Pons (tissue), 1 donor: ENCODE measurements around the gene BICC1.

ENCODE experiments used
- DNase-seq: peaks from one replicate; pipeline ENCODE4 v3.0.0-alpha.2; 2016; ENCODE audit warnings: low spot score

BICC1 gene

GRCh38 chr10:58868736-58869435 is 356.2 kb downstream of the BICC1 start:
- DNase-seq: no peak

- DNase-seq: no peak
Measured at GRCh38 chr10:58870070-58870469, 357.4 kb downstream of the BICC1 start.

GRCh38 chr10:58873161-58873560 is 360.5 kb downstream of the BICC1 start:
- no peak for DNase-seq
